HG02840 (cell line): Measurements from ENCODE around the gene MCF2L2.
"Not testable (repeated sequence)": the region's sequence is repeated elsewhere in the genome, so short reads cannot be mapped to it uniquely, and the experiment has no call there.

ENCODE experiments used
- ATAC-seq: cut with Tn5 transposase; IDR thresholded peaks from one replicate; pipeline ENCODE4 v1.9.1; 2021; ENCODE audit warnings: mild to moderate bottlenecking, moderate library complexity, moderate number of reproducible peaks; ENCODE audit not compliant: unreplicated experiment, low FRiP score

Gene MCF2L2

DNA sequence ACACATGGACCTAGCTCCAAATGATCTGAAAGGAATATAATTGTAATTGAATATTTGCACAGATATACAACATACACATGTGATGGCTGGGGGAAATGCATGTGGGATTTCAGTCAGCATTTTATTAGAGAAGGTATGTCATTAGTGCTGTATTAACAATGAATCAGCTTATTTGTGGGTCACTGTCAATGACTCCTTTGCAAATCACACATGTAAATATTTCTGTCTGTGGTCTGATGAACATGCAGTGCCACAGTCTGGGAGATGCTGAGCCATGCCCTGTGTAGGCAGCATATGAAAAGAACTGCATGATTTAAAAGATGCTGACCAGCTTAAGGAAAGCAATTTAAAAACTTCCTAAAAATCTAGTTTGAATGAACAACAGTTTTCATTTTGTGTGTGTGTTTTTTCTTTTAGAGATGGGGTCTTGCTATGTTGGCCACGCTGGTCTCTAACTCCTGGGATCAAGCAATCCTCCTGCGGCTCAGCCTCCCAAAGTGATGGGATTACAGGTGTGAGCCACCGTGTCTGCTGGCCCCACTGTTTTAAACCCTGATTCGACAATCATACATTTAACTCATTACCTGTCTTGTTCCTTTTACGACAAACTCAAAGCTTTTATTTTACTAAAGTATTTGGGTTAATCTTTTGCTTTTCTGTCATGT, 176.2 kb downstream of the MCF2L2 start:
- no peak for ATAC-seq

DNA sequence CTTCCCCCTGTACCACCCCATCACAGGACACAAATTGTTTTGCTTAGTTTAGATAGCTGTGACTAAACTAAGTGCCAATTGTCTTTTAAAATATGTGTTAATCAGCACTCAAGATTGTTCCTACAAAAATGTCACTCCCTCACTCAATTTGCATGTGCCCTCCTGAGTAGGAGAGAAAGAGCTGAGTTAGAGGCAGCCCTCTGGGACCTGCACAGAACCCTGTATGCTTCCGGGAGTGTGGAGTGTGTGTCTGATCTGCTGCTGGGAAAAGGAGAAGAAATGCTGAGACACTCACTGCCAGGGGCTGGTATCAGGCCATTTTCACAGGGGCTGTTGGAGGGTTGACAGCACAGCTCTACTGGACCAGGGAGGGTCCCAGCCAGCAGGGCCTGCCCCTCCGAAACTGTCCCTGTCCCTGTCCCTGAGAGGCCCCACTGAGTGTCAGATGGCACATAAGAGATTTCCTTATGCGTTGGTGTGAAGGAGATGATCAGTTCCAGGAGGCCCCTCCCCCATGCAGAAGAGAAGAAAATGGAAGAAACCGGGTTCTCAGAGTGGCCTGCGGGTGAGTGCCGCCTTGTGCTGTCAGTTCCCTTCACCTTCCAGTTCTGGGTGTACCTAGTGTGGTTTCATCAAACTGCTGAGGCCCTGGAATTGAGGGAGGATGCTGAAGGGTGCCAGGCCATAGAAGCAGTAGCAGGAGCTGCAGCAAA, 179.3 kb downstream of the MCF2L2 start:
- ATAC-seq: no peak

DNA sequence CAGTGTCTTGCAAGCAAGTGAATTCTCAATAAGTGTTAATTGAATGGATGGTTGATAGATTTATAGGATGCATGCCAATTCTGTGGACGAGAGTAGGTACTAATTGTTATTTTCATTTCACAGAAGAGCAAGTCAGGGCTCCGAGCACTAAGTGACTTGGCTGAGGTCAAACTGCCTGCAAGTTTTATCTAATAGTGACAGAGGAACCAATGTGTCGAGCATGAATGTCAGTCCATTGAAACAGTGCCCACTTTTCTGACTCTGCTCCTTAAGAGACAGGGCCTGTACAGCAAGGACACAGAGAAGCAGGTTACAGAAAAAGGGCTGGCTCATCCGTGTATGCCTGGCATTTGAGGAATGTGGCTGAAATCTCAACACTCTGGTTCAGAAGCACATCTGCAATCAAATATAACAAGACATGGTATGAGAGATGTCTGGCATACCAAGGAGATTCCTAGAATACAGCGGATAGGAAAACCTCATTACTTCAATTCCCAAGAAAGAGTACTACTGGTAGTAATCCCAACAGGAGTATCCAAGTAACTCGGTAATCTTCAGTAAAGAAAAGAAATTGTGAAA, 181.3 kb downstream of the MCF2L2 start:
- no peak for ATAC-seq

DNA sequence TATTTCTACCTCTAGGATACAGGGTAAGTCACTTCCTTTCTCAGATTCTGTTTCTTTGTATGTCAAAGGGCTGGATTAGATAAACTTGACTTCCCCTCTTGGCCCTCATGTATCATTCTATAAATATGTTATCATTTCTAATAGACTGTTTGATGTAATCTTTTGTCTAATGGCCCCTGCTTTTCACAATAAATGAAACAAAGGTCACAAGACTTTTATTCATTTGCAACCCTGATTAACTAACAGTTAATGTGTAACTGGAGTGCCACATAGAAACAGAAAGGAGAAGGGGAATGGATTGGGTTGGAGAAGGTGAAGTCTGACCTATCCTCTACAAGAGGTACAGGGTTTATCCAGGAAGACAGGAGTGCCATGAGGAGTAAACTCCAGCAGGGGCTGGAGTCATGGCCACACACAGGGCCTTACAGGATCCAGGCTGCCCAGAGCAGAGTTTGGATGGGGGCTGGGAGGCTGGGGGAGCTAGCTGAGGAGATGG, 183.4 kb downstream of the MCF2L2 start:
- no peak for ATAC-seq

DNA sequence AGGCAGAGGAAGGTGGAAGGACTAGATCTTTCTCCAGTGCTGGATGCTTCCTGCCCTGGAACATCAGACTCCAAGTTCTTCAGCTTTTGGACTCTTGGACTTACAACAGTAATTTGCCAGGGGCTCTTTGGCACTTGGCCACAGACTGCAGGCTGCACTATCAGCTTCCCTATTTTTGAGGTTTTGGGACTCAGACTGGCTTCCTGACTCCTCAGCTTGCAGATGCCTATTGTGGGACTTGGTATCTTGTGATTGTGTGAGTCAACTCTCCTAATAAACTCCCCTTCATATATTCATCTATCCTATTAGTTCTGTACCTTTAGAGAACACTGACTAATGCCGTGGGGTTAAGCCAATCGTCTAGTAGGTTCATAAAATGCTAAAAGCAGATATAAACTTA, 184.2 kb downstream of the MCF2L2 start:
- ATAC-seq: no peak

DNA sequence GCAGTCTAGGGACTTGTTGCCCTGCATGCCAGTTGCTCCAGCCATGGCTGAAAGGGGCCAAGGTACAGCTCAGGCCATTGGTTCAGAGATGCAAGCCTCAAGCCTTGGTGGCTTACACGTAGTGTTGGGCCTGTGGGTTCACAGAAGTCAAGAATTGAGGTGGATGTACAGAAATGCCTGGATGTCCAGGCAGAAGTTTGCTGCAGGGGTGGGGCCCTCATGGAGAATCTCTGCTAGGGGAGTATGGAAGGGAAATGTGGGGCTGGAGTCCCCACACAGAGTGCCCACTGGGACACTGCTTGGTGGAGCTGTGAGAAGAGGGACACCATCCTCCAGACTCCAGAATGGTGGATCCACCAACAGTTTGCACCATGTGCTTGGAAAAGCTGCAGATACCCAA, 186.0 kb downstream of the MCF2L2 start:
- ATAC-seq: no peak

DNA sequence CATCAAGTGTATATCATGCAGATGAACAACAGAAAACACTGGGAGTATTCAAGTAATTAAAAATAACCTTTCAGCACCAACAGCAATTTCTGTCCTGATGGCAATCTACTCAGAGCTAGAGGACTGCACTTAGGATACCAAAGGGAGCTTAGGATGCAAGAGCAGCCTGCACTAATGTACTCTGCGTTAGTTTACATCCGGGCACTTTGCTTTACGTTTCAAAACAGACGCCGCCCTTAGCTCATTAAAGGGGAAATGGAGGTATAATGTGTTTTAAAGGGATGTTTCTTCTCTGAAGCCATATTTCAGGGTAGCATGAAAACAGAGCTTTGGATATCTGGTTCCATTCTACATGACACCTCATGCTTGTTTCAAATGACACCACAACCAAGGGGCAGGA, 189.4 kb downstream of the MCF2L2 start:
- no peak for ATAC-seq

DNA sequence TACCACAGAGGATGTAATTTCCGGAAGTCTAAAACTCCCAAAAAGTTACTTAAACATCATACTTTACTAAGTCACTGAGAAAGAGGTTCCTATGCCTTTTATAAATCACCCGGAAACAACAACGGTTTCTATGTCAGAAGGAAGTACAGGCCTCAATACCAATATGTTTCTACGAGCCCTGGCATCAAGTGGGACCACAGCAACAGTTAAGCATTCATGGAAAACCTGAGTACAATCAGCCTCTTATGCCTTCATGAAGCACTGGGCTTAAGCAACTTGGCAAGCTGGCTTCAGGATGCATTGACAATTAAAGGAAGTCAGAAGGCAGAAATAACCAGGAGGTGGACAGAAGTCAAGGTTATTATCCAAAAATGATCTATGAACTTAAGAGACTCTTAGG, 194.5 kb downstream of the MCF2L2 start:
- no peak for ATAC-seq

DNA sequence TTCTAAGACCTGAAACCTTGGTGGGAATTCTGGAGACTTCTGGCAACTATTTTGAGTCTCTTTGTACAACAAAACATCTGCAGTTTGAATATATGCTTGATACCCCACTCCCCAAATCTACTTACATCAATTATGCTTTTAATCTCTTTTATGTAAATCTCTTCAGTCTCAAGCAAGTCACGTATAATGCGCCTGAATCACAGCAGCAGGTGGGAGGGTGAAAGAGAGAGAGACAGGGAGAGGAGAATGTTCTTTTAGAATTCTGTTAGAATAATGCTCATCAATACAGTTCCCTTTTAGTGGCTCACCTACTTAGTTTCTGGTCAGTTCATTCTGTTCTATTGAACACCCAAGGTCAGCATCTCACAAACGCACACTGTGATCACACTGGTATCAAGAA, 197.6 kb downstream of the MCF2L2 start:
- no peak for ATAC-seq

DNA sequence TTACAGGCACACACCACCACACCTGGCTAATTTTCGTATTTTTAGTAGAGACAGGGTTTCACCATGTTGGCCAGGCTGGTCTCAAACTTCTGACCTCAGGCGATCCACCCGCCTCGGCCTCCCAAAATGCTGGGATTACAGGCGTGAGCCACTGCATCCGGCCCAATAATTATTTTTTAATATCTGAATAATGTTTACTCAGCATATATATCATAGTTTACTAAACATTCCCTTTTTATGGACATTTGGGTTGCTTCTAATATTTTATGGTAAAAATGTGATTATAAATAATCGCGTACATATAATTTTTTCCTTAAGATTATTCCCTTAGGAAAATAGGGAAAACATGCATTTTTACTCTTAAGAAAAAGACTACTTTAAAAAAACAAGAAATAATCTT, 198.2 kb downstream of the MCF2L2 start:
- not testable (repeated sequence) for ATAC-seq

DNA sequence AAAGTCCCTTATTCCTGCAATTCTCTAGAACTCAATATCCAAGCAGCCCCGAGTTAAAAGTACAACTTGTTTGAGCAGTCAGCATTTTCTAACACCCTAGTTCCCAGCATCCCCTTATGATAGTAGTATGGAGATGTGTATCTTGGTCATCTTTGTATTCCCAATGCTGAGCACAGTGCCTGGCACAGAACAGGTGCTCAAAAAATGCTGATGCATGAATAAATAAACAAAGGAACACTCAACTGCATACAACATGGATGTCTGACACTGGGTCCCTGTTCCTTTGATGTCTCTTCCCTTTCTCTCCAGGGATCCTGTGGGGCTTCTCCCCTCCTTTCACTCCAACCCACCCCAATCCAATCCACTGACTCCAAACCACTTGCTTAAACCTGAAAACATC, 199.2 kb downstream of the MCF2L2 start:
- ATAC-seq: no peak

DNA sequence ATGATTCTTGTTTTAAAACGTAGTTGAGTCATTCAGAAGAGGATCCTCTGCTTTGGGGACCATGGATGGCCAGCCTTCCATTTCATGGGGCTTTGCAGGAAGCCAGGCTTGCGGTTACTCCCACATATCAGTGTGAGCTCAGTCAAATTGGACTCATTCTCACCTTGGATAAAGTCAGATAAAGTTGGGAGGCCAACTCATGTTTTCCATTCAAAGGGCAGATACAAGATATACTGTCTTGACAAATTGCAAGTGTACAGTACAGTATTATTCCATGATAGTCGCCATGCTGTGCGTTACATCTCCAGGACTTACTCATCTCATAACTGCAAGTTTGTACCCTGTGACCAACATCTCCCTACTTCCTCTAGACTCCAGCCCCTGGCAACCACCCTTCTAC, 200.8 kb downstream of the MCF2L2 start:
- ATAC-seq: no peak

DNA sequence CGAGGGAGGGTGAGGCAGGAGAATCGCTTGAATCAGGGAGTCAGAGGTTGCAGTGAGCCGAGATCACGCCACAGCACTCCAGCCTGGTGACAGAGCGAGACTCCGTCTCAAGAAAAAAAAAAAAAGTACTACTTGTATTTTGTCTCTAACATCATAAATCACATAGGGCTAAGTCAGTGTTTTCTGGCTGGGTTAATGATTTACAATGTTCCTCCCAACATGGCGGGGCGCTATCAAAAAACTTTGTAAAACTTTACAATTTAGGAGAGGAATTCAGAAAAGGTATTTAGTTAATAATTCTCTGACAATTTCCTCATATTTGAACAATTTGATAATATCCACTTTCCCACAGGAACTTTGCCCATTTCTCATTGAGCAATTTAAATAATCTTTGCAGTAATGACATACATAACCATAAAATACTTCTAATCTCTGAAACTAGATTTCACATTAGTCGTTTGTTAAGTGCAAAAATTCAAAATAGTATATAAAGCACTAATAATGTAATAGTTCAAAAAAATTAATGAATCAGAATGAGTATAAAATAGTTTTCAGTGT, 202.0 kb downstream of the MCF2L2 start:
- no peak for ATAC-seq

DNA sequence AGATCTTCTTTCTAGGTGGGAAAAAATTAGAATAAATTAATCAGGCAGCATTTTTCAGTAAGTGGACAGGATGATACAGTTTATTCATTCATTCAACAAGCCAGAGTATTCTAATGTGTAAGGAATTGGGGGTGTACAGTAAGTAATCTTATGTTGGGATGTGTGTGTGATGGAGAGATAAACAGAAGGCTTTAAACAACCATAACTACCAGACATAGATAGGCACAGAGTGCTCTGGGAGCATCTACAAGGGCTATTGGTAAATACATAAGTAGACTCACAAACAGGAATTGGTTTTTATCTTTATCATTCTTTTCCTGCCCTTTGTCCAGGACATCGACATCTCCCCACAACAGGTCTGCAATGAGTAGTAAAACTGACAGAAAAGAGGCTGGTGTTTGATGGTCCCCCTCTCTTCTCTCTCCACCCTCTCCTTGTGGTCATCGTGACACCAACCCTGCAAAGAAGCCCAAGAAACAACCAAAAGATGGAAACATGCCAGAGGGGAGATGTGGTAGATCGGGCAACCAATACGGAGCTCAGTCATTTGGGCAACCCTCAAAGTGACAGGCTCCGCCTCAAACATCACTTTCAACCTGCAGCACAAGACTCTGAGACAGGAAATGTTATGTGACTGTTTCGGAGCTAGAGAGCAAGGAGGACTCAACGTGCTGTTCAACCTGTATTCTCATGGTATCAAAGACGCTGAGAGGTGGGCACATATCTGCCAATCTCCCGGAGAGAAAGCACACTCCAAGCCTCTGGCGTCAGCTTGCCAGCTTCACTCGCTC, 204.0 kb downstream of the MCF2L2 start:
- no peak for ATAC-seq

DNA sequence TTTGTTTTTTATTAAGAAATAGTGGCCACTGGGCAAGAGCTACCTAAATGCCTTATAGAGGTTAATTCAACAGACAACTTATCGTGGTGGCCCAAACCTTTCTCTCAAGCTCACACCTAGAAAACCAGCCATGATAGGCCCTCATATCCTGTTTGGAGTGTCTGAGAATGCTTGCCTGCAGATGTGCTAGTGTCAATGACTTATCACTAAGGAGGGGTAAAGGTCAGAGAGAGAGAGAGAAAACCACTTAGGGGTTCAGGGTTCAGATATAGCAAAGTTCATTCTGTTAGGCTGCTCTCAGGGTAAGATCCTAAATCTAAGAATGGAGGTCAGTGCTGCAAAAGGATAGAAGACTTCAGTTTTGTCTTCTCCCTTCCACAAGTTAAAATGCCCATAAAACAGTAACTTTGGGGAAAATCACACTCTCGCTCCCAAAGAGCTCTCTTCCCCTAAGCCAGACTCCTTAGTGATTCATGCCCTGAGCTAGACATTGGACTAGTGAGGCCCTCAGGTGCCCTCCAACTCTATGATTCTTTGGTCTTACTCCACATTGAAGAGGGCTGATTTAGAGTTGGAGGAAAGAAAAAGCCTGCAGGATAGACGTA, 205.7 kb downstream of the MCF2L2 start:
- no peak for ATAC-seq

DNA sequence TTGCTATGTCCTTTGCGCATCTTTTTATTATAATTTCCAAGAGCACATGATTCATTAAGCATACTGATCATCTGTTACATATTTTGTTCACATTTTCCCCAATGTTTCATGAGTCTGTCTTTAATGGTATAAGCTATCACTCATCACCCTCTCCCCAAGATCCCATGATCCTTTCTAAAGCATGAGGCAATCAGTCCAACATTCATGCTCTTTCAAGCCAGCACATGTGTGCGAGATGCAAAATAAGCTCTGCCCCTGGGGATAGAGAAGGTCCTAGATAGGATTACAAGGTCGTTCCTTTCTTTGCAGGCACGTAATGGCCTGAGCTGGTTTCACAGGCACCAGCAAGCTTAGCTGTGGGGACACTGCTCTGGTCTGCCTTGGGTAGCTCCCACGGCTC, 207.6 kb downstream of the MCF2L2 start:
- no peak for ATAC-seq

DNA sequence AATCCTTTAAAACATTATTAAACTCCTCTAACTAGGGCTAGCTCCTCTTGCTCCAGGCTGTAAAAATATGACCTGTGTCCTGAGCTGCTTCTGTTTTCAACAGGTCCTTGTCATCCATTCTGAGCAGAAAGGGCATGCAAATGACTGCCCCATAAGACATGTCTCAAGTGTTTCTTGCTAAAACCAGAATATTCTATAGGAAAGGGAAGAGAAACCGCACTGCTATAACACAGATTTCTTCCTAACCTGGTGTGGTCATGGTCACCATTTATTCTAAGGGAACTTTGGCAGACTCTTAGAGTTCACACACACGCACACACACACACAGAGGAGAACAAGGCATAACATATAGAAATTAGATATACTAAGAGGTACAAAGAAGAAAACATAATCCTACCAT, 209.6 kb downstream of the MCF2L2 start:
- no peak for ATAC-seq

DNA sequence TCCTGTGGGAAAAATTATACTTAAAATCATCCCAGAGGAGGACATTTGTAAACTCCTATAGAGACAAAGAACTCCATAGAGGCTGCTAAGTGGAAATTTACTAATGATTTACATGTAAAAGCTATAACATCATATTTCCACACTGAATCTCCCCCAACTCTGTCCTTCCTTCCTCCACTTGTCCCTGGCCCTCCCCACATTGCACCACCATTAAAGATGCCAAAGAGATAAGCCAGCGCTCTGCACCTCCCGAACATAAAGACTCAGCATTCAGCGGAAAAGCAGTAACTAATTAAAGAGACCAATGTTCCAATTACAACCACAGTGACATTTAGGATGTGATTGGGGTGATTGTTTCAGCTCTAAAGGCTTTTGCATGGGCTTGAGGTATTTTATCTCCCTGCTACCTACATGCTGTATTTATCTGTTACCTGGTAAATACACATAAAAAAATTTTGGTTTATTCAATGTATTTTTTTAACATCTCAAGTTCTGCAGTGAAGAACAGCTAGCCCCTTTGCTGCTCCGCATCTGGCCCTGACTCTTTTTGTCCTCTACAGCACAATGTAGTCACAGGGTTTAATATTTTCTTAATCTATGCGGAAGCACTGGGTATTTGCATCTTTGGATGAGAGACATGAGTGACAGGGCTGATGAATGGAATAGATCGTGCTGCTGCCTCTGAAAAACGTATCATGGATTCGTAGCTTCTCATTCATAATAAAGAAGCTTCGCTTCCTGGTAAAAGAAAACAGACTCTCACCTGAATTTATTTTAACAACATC, 210.7 kb downstream of the MCF2L2 start:
- no peak for ATAC-seq

DNA sequence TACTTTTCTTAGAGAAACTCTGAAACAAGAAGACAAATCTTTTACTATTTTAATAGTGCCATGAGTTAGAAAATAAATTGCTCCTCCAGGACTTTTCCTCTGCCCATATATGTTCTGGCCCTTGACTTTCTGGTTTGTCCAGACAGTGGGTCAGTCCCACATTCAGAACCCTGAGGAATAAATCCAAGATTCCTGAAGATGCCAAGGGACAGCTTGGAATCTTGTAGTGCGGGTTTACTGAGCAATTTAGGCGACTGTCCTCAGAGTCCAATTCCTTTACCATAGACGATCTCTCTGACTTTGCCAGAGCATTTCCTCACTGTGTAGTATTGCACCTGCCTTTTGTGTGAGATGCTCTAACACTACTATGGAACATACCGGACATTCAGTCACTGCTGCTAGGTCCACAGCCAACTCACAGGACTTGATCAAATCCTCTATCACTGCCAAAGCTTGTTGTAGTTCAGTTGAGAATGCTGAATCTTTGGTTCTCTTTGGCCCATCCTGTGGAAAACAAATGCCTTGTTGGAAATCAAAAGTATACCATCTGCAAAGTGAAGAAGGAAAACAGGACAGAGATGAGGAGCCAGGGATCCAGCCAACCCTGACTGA, 212.7 kb downstream of the MCF2L2 start:
- ATAC-seq: no peak
